Endothelial cell of umbilical vein (primary cell): ENCODE measurements around the gene ZBTB7C. TPM values are rescaled to one million over a fixed set of nuclear protein-coding genes. Genes with fewer than 3 reads are reported as not detected.

Experiments
- BruUV-seq: library from RNA; stranded (reverse); fragments of 400-500 nt; replicated peaks from 2 replicates; lab custom pipeline; 2021; lab: Mats Ljungman, UMichigan
- CTCF ChIA-PET: fragments of 300-600, 350-600 bp; sonication (Branson Sonifier 250); formaldehyde crosslinking; loops from one replicate; lab custom pipeline; 2021; ENCODE audit warnings: antibody characterized with exemption, inconsistent platforms; lab: Charles Lee
- POLR2A ChIA-PET: fragments of 300-600, 350-600 bp; sonication (Branson Sonifier 250); formaldehyde crosslinking; loops from one replicate; lab custom pipeline; 2021; ENCODE audit warnings: antibody characterized with exemption, inconsistent platforms; lab: Charles Lee
- DNase-seq: peaks from one replicate; pipeline ENCODE4 v3.0.0-alpha.2; 2011; ENCODE audit warnings: low read depth, low spot score
- FAIRE-seq: peaks from 2 replicates; lab custom pipeline; 2011; peaks lifted over from hg19 to GRCh38; lab: Jason Lieb, UNC
- H2AFZ ChIP-seq: 2 replicates; pipeline ENCODE4 v1.6.0; 2012; ENCODE audit warnings: low read depth, low read length, control low read depth, inconsistent platforms
- H3K27ac ChIP-seq: 2 replicates; pipeline ENCODE4 v1.5.1; 2011; ENCODE audit warnings: low read depth, mild to moderate bottlenecking, control low read depth, low read length, moderate library complexity; ENCODE audit not compliant: insufficient read depth
- H3K27me3 ChIP-seq, 2 experiments: 2 replicates each; pipeline versions ENCODE4 v1.6.0 to v1.6.1; 2011; ENCODE audit warnings: low read length in 2 of 2, mixed read lengths in 1 of 2; ENCODE audit not compliant: control insufficient read depth in 2 of 2, insufficient read depth in 2 of 2
- H3K36me3 ChIP-seq, 2 experiments: 2 replicates in 1 of 2; 3 replicates in 1 of 2; pipeline ENCODE4 v1.5.1; 2011; ENCODE audit warnings: low read length in 2 of 2, mild to moderate bottlenecking in 1 of 2, moderate library complexity in 1 of 2; ENCODE audit not compliant: control insufficient read depth in 2 of 2, insufficient read depth in 2 of 2; ENCODE audit errors: extremely low read depth in 1 of 2
- H3K4me1 ChIP-seq: 3 replicates; pipeline ENCODE4 v1.5.1; 2011; ENCODE audit warnings: mild to moderate bottlenecking, low read length; ENCODE audit not compliant: control insufficient read depth, insufficient read depth; ENCODE audit errors: extremely low read depth
- H3K4me2 ChIP-seq: 2 replicates; pipeline ENCODE4 v1.6.1; 2011; ENCODE audit warnings: low read length, control low read depth, mixed read lengths; ENCODE audit not compliant: insufficient read depth
- H3K4me3 ChIP-seq, 3 experiments: fragments of 200-600 bp in 1 of 3; sonication (generic), shearing (Covaris generic) in 1 of 3; replicated peaks in 1 of 3; 2 replicates each; pipeline ENCODE4 v1.5.1; 2011 to 2016; ENCODE audit warnings: control low read depth in 3 of 3, low read length in 3 of 3, mild to moderate bottlenecking in 2 of 3, inconsistent platforms in 1 of 3, low read depth in 1 of 3, moderate library complexity in 1 of 3; ENCODE audit not compliant: insufficient read depth in 1 of 3
- H3K79me2 ChIP-seq: 2 replicates; pipeline ENCODE4 v1.6.0; 2012; ENCODE audit warnings: low read length, inconsistent platforms; ENCODE audit not compliant: control insufficient read depth, insufficient read depth
- H3K9ac ChIP-seq: replicated peaks from 2 replicates; pipeline ENCODE3; 2011; ENCODE audit warnings: low read length, control low read depth; ENCODE audit not compliant: insufficient read depth; ENCODE audit errors: extremely low read depth
- H3K9me1 ChIP-seq: replicated peaks from 3 replicates; pipeline ENCODE4 v1.6.0; 2011; ENCODE audit warnings: mild to moderate bottlenecking, low read length; ENCODE audit not compliant: control insufficient read depth, insufficient read depth; ENCODE audit errors: extremely low read depth
- H3K9me3 ChIP-seq: replicated peaks from 2 replicates; pipeline ENCODE4 v1.5.1; 2012; ENCODE audit warnings: low read length, inconsistent platforms; ENCODE audit not compliant: control insufficient read depth, insufficient read depth
- H4K20me1 ChIP-seq: replicated peaks from 2 replicates; pipeline ENCODE3; 2011; ENCODE audit warnings: mild to moderate bottlenecking, low read length; ENCODE audit not compliant: control insufficient read depth, insufficient read depth; ENCODE audit errors: extremely low read depth
- EZH2 ChIP-seq: IDR thresholded peaks from 2 replicates; pipeline ENCODE4 v1.6.1; 2012; ENCODE audit warnings: borderline replicate concordance, low read depth, mild to moderate bottlenecking, moderate library complexity, low read length, inconsistent platforms; ENCODE audit not compliant: severe bottlenecking
- FOS ChIP-seq: IDR thresholded peaks from 2 replicates; pipeline ENCODE4 v1.6.1; 2011; ENCODE audit warnings: mild to moderate bottlenecking, low read length, moderate library complexity, borderline replicate concordance; ENCODE audit not compliant: insufficient read depth
- GATA2 ChIP-seq: IDR thresholded peaks from 2 replicates; pipeline ENCODE4 v1.7.0; 2011; ENCODE audit warnings: low read depth, mild to moderate bottlenecking, moderate library complexity, mixed read lengths, low read length; ENCODE audit not compliant: insufficient read length, insufficient read depth
- JUN ChIP-seq: IDR thresholded peaks from 2 replicates; pipeline ENCODE4 v1.6.1; 2011; ENCODE audit warnings: borderline replicate concordance, low read depth; ENCODE audit not compliant: insufficient read length, insufficient read depth
- MYC ChIP-seq: IDR thresholded peaks from one replicate; pipeline ENCODE4 v1.6.1; 2011; ENCODE audit warnings: mild to moderate bottlenecking, low read depth, low read length
- POLR2A ChIP-seq: IDR thresholded peaks from 2 replicates; pipeline ENCODE4 v1.6.1; 2012; ENCODE audit warnings: low read depth, mild to moderate bottlenecking, control low read depth, low read length
- POLR2AphosphoS5 ChIP-seq: IDR thresholded peaks from 2 replicates; pipeline ENCODE4 v1.6.1; 2012; ENCODE audit warnings: low read depth, mild to moderate bottlenecking, control low read depth, low read length, moderate library complexity; ENCODE audit not compliant: insufficient read depth
- dilution Hi-C: fragments of 300-500 bp; cut with MboI; formaldehyde crosslinking; loops from one replicate; pipeline ENCODE4 v1.15.0; 2019; ENCODE audit warnings: low sequenced_read_pairs; ENCODE audit not compliant: extremely low pct_ligation_motif_present
- intact Hi-C: fragments of 100-400 bp; cut with micrococcal nuclease; formaldehyde crosslinking; loops from one replicate; pipeline ENCODE4 v1.10.0; 2022
- polyA plus RNA-seq, 4 experiments: library from polyadenylated mRNA; depleted of rRNA in 3 of 4; stranded (reverse) in 3 of 4; unstranded in 1 of 4; fragments of >200 nt; gene quantifications; 2 replicates each; pipeline versions ENCODE4 v1.2.1 to v1.2.3, GENCODE V29; 2011 to 2012; ENCODE audit warnings: missing spikeins in 1 of 4
- total RNA-seq: library from RNA; stranded (reverse); gene quantifications from 2 replicates; pipeline ENCODE4 v1.2.3, GENCODE V29; 2021
- TF ChIP-seq, protein P1 (sequence below): IDR thresholded peaks from 2 replicates; pipeline ENCODE4 v1.6.1; 2011; ENCODE audit not compliant: insufficient read depth, insufficient read length
- TF ChIP-seq, protein P2 (sequence below), 2 donors: IDR thresholded peaks; 1 replicate in 1 of 2; 2 replicates in 1 of 2; pipeline ENCODE4 v1.5.1; 2011; ENCODE audit warnings: low read length in 2 of 2, mild to moderate bottlenecking in 2 of 2, moderate library complexity in 2 of 2, control low read depth in 1 of 2, inconsistent platforms in 1 of 2, low read depth in 1 of 2; ENCODE audit not compliant: insufficient read depth in 1 of 2; ENCODE audit errors: extremely low read depth in 1 of 2

The ZBTB7C gene
- total and polyA plus RNA-seq, 2 donors (not counting 3 experiments of a cell fraction or from before 2014, with no cell fraction given): not detected

- no peak overlapping the region for H2AFZ ChIP-seq
- ChIA-PET POLR2A (no interaction called here), CTCF (interaction anchor here (1.1 to 3.7 kb wide), 3 partner anchors 10 to 17 kb away, joined by 4 to 24 read pairs (median 4); no protein-coding TSS in a partner anchor)
- no TSS peak for BruUV-seq
- dilution Hi-C loops: no loop called here
- H3K79me2 ChIP-seq: no peaks in the 10 kb centered on the region
- DNase-seq (no peak), FAIRE-seq (no peak)
- no peak overlapping the region for H3K9ac ChIP-seq
- H3K9me3 ChIP-seq: no peaks in the 10 kb centered on the region
- no peaks in the 10 kb centered on the region for H3K4me1 ChIP-seq
- no peaks in the 10 kb centered on the region for H4K20me1 ChIP-seq
- no peak for TF ChIP-seq JUN
- TF ChIP-seq POLR2AphosphoS5: no peak
- no peaks in the 10 kb centered on the region for H3K9me1 ChIP-seq
- intact Hi-C loops: no loop called here
- H3K36me3 ChIP-seq: no peaks in the 10 kb centered on the region
- peaks cover 13 to 25% of the 10 kb centered on the region in 2 experiments for H3K27me3 ChIP-seq
- no peak overlapping the region for H3K4me2 ChIP-seq
- no peak overlapping the region for H3K4me3 ChIP-seq
- no peak overlapping the region for H3K27ac ChIP-seq
These were observed 47.7 kb upstream of the ZBTB7C start for GRCh38 chr18:48456838-48457237.

- ChIA-PET POLR2A (no interaction called here), CTCF (interaction anchor here (1.1 to 3.7 kb wide), 4 partner anchors 9 to 16 kb away, joined by 4 to 24 read pairs (median 8); no protein-coding TSS in a partner anchor)
- Histone ChIP-seq H3K36me3 (no peaks in the 10 kb centered on the region), H3K4me3 (no peak overlapping the region), H3K9me1 (no peaks in the 10 kb centered on the region), H3K79me2 (no peaks in the 10 kb centered on the region), H3K9ac (no peak overlapping the region), H3K4me1 (no peaks in the 10 kb centered on the region), H3K27ac (no peak overlapping the region), H3K4me2 (no peak overlapping the region), H3K27me3 (peaks cover 13 to 27% of the 10 kb centered on the region in 2 experiments), H3K9me3 (no peaks in the 10 kb centered on the region), H2AFZ (no peak overlapping the region), H4K20me1 (no peaks in the 10 kb centered on the region)
- intact Hi-C loops (no loop called here), dilution Hi-C loops (no loop called here)
- no peak for DNase-seq
- BruUV-seq: no TSS peak
- no peak for TF ChIP-seq JUN
- no peak for TF ChIP-seq POLR2A
- TF ChIP-seq, protein P1, sequence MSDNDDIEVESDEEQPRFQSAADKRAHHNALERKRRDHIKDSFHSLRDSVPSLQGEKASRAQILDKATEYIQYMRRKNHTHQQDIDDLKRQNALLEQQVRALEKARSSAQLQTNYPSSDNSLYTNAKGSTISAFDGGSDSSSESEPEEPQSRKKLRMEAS: no peak
- no peak for TF ChIP-seq EZH2
- TF ChIP-seq, protein P2, sequence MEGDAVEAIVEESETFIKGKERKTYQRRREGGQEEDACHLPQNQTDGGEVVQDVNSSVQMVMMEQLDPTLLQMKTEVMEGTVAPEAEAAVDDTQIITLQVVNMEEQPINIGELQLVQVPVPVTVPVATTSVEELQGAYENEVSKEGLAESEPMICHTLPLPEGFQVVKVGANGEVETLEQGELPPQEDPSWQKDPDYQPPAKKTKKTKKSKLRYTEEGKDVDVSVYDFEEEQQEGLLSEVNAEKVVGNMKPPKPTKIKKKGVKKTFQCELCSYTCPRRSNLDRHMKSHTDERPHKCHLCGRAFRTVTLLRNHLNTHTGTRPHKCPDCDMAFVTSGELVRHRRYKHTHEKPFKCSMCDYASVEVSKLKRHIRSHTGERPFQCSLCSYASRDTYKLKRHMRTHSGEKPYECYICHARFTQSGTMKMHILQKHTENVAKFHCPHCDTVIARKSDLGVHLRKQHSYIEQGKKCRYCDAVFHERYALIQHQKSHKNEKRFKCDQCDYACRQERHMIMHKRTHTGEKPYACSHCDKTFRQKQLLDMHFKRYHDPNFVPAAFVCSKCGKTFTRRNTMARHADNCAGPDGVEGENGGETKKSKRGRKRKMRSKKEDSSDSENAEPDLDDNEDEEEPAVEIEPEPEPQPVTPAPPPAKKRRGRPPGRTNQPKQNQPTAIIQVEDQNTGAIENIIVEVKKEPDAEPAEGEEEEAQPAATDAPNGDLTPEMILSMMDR (IDR thresholded peaks at IDR 0.05; ENCODE audit: extremely low read depth in 1 of 2, insufficient read depth in 1 of 2, low read depth in 1 of 2, low read length in 2 of 2): no peak
- TF ChIP-seq POLR2AphosphoS5: no peak
- no peak for TF ChIP-seq FOS
- no peak for TF ChIP-seq MYC
- TF ChIP-seq GATA2: no peak
- FAIRE-seq: no peak
These were observed 46.6 kb upstream of the ZBTB7C start for GRCh38 chr18:48455555-48456478.
